GM18520 (cell line): ENCODE results near the gene MIDN.
"Not testable (repeated sequence)": the region's sequence is repeated elsewhere in the genome, so short reads cannot be mapped to it uniquely, and the experiment has no call there.

Experiments
- ATAC-seq: cut with Tn5 transposase; IDR thresholded peaks from one replicate; pipeline ENCODE4 v1.9.1; 2021; ENCODE audit not compliant: unreplicated experiment

Gene MIDN

GRCh38 chr19:1248139-1248785, at the start of gene MIDN:
TSS of gene MIDN (plus strand) at chr19:1248583. CDS start at chr19:1250297, 1,714 bp downstream.
- peak; percentile 9 for ATAC-seq

GRCh38 chr19:1199531-1199930, 48.9 kb upstream of the MIDN start:
- ATAC-seq: no peak

- ATAC-seq: not testable (repeated sequence)
Observed at GRCh38 chr19:1200614-1201013, 47.8 kb upstream of the MIDN start.

GRCh38 chr19:1205114-1206099, 43.0 kb upstream of the MIDN start, which contains the start of gene STK11:
TSS of gene STK11 (plus strand) at chr19:1205778. CDS start at chr19:1206914, 1,136 bp downstream.
- peak; percentile 79 for ATAC-seq

- ATAC-seq: no peak
Observed at GRCh38 chr19:1206150-1206863, 42.1 kb upstream of the MIDN start.

GRCh38 chr19:1206864-1207450, 41.4 kb upstream of the MIDN start:
- ATAC-seq: no peak

- not testable (repeated sequence) for ATAC-seq
Observed at GRCh38 chr19:1208830-1209229, 39.6 kb upstream of the MIDN start.

- no peak for ATAC-seq
Observed at GRCh38 chr19:1210227-1210538, 38.2 kb upstream of the MIDN start.

GRCh38 chr19:1211494-1212234, 36.7 kb upstream of the MIDN start:
- no peak for ATAC-seq

- no peak for ATAC-seq
Observed at GRCh38 chr19:1213391-1214286, 34.7 kb upstream of the MIDN start.

GRCh38 chr19:1214299-1214861, 34.0 kb upstream of the MIDN start:
- no peak for ATAC-seq

GRCh38 chr19:1214862-1215731, 33.3 kb upstream of the MIDN start:
- ATAC-seq: no peak

- no peak for ATAC-seq
Observed at GRCh38 chr19:1216756-1217155, 31.6 kb upstream of the MIDN start.

- ATAC-seq: no peak
Observed at GRCh38 chr19:1217366-1217765, 31.0 kb upstream of the MIDN start.

- no peak for ATAC-seq
Observed at GRCh38 chr19:1218751-1219567, 29.4 kb upstream of the MIDN start.

GRCh38 chr19:1219786-1220476, 28.5 kb upstream of the MIDN start:
- ATAC-seq: no peak

GRCh38 chr19:1220477-1220930, 27.9 kb upstream of the MIDN start:
- no peak for ATAC-seq
